ENCODE results near the gene BAAT. TPM values are rescaled to one million over a fixed set of nuclear protein-coding genes. Genes with fewer than 3 reads are reported as not detected.
"Not testable (repeated sequence)": the region's sequence is repeated elsewhere in the genome, so short reads cannot be mapped to it uniquely, and the experiment has no call there.

Gene BAAT
- polyA plus RNA-seq (2011; rRNA removed), result 0.04 TPM in 1 of 2 replicates, not detected in the other
- 0.05 TPM in 1 of 2 replicates, not detected in the other for polyA minus RNA-seq (2011; rRNA and poly(A)+ RNA removed)

DNA sequence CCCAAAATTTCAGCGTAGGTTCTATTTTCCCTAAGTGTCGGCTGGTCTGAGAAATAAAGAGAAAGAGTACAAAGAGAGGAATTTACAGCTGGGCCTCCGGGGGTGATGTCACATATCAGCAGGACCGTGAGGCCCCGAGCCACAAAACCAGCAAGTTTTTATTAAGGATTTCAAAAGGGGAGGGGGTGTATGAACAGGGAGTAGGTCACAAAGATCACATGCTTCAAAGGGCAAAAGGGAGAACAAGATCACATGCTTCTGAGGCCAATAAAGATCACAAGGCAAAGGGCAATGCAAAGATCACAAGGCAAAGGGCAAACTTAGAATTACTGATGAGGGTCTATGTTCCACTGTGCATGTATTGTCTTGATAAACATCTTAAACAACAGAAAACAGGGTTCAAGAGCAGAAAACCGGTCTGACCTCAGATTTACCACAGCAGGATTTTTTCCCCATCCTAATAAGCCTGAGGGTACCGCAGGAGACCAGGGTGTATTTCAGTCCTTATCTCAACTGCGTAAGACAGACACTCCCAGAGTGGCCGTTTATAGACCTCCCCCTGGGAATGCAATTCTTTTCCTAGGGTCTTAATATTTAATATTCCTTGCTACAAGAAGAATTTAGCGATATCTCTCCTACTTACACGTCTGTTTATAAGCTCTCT is at the start of gene BAAT:
Gene BAAT, minus strand, starts transcription at position 134 of the 664 bp plus-strand sequence. CDS start 13,602 bp downstream, outside the sequence.
- CTCF ChIA-PET, result not testable (repeated sequence)

GRCh38 chr9:101433229-101433628 is 48.4 kb upstream of the BAAT start:
- Histone ChIP-seq H3K36me3 (ENCODE audit: control insufficient read depth, insufficient read depth, low read length) (no peaks in the 10 kb centered on the region), H3K4me3 (ENCODE audit: low read depth, low read length) (no peak overlapping the region), H3K27me3 (ENCODE audit: control insufficient read depth, insufficient read depth, low read length) (peaks cover 2% of the 10 kb centered on the region; the same call in 1 of the 2 replicates)
- TF ChIP-seq, protein P1, sequence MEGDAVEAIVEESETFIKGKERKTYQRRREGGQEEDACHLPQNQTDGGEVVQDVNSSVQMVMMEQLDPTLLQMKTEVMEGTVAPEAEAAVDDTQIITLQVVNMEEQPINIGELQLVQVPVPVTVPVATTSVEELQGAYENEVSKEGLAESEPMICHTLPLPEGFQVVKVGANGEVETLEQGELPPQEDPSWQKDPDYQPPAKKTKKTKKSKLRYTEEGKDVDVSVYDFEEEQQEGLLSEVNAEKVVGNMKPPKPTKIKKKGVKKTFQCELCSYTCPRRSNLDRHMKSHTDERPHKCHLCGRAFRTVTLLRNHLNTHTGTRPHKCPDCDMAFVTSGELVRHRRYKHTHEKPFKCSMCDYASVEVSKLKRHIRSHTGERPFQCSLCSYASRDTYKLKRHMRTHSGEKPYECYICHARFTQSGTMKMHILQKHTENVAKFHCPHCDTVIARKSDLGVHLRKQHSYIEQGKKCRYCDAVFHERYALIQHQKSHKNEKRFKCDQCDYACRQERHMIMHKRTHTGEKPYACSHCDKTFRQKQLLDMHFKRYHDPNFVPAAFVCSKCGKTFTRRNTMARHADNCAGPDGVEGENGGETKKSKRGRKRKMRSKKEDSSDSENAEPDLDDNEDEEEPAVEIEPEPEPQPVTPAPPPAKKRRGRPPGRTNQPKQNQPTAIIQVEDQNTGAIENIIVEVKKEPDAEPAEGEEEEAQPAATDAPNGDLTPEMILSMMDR (IDR thresholded peaks at IDR 0.05; ENCODE audit: insufficient read depth, low read depth, low read length), result no peak
- ChIA-PET POLR2A (no interaction called here), CTCF (no interaction called here)
- DNase-seq (ENCODE audit: low read depth), result no peak

More for the DNA sequence above, at the start of gene BAAT:
- H3K36me3 ChIP-seq (ENCODE audit: control insufficient read depth, insufficient read depth, low read length); H3K4me3 ChIP-seq (ENCODE audit: low read depth, low read length); H3K27me3 ChIP-seq (ENCODE audit: control insufficient read depth, insufficient read depth, low read length); POLR2A ChIA-PET; DNase-seq (ENCODE audit: low read depth): not testable (repeated sequence)

GRCh38 chr9:101432740-101433139 is 47.9 kb upstream of the BAAT start:
- DNase-seq (ENCODE audit: low read depth), result no peak
- no peak overlapping the region for H3K4me3 ChIP-seq (ENCODE audit: low read depth, low read length)
- H3K27me3 ChIP-seq (ENCODE audit: control insufficient read depth, insufficient read depth, low read length), result peaks cover 2% of the 10 kb centered on the region; the same call in 1 of the 2 replicates
- POLR2A ChIA-PET, result no interaction called here
- no peaks in the 10 kb centered on the region for H3K36me3 ChIP-seq (ENCODE audit: control insufficient read depth, insufficient read depth, low read length)
- TF ChIP-seq, protein P1 (IDR thresholded peaks at IDR 0.05; ENCODE audit: insufficient read depth, low read depth, low read length), result no peak
- CTCF ChIA-PET, result interaction anchor here (0.6 to 2.5 kb wide), 2 partner anchors 16 to 1285 kb away, joined by 3 to 15 read pairs; no protein-coding TSS in a partner anchor

DNA sequence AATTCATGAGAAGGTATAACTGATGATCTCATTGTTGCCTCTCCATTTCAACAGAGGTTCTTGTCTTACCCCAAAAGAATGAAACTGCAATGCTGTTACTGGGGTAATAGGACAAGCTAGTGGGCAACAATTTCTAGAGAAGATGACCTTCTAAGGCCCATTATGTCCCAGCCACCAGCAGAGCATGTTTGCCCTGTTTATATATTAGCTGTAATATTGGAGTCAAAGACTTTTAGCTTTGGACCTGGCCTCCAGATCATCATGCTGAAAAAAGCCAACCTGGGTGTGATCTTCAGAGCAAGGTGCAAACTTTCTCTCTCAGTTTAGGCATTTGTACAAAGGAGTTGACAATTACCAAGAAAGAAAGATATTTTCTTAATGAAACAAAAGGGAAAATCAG is 47.4 kb upstream of the BAAT start:
- Histone ChIP-seq H3K4me3 (ENCODE audit: low read depth, low read length) (no peak overlapping the region), H3K36me3 (ENCODE audit: control insufficient read depth, insufficient read depth, low read length) (no peaks in the 10 kb centered on the region), H3K27me3 (ENCODE audit: control insufficient read depth, insufficient read depth, low read length) (peaks cover under 1% of the 10 kb centered on the region; the same call in 1 of the 2 replicates)
- CTCF ChIA-PET, result interaction anchor here (0.6 to 2.5 kb wide), 2 partner anchors 17 to 1284 kb away, joined by 3 to 15 read pairs; no protein-coding TSS in a partner anchor
- DNase-seq (ENCODE audit: low read depth), result no peak
- TF ChIP-seq, protein P1 (IDR thresholded peaks at IDR 0.05; ENCODE audit: insufficient read depth, low read depth, low read length), result no peak
- POLR2A ChIA-PET, result no interaction called here

DNA sequence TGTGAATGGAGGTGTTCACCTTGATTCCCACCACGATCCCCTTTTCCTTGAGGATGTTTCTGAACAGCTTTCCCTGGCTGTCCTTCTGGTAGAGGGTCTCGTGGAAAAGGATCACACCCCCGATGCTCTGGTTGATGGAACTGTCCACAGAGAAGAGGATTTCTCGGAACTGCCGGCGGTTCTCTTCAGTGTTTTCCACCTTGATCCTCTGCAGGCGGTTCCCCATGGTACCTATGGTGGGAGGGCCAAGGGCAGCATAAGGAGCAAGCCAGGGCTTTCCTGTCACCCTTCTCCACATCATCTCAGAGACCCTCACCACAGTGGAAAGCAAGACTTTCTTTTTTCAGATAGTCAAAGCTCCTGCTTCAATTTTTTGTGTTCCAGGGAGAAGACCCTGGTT is 44.9 kb upstream of the BAAT start:
- ChIA-PET POLR2A (no interaction called here), CTCF (no interaction called here)
- Histone ChIP-seq H3K36me3 (ENCODE audit: control insufficient read depth, insufficient read depth, low read length) (no peaks in the 10 kb centered on the region), H3K27me3 (ENCODE audit: control insufficient read depth, insufficient read depth, low read length) (no peaks in the 10 kb centered on the region; the same call in none of the 2 replicates), H3K4me3 (ENCODE audit: low read depth, low read length) (no peak overlapping the region)
- DNase-seq (ENCODE audit: low read depth), result no peak
- TF ChIP-seq, protein P1 (IDR thresholded peaks at IDR 0.05; ENCODE audit: insufficient read depth, low read depth, low read length), result no peak
